GM12891 (cell line): ENCODE measurements around the gene LVRN.

Source experiments
- PAX5 ChIP-seq: IDR thresholded peaks from 2 replicates; pipeline ENCODE4 v1.6.1; 2011; ENCODE audit warnings: low read length, moderate library complexity, mild to moderate bottlenecking; ENCODE audit not compliant: insufficient read depth, severe bottlenecking
- POLR2A ChIP-seq: IDR thresholded peaks from 2 replicates; pipeline ENCODE4 v1.6.1; 2011; ENCODE audit warnings: low read depth, low read length, control low read depth
- POLR2AphosphoS5 ChIP-seq: IDR thresholded peaks from 2 replicates; pipeline ENCODE4 v1.6.1; 2011; ENCODE audit warnings: low read depth, low read length, control low read depth
- POU2F2 ChIP-seq: IDR thresholded peaks from 2 replicates; pipeline ENCODE4 v1.6.1; 2011; ENCODE audit warnings: low read depth, mild to moderate bottlenecking, control low read depth, low read length, moderate library complexity
- SPI1 ChIP-seq: IDR thresholded peaks from 2 replicates; pipeline ENCODE4 v1.6.1; 2011; ENCODE audit warnings: low read depth, low read length, control low read depth
- TAF1 ChIP-seq: IDR thresholded peaks from 2 replicates; pipeline ENCODE4 v1.6.1; 2011; ENCODE audit warnings: low read depth, low read length, control low read depth

DNA sequence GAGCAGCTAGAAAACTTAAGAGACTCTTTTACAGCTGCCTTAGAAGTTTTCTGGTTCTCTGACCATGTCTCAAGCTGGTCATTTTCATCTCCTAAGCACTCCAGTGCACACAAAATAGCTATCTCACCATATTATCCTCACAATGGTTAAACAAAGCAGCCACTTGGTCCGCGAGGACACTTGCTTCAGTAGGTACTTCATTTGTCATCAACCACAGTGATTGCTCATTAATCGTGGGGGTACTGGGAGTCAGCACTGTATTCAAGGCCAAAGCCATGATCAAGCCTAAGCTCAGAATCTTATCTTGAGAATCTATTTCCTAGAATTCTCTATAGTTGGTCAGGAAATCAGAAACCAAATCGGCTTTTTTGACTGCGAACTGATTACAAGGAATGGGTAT, 72.8 kb downstream of the LVRN start:
- TF ChIP-seq POLR2A (no peak), TAF1 (no peak), POLR2AphosphoS5 (no peak), POU2F2 (no peak), SPI1 (no peak), PAX5 (no peak)
